ENCODE results near the gene FAAP20.

The FAAP20 gene

GRCh38 chr1:2215909-2216766 lies 21.6 kb upstream of the FAAP20 start:
- Histone ChIP-seq H3K9me2 (replicated peaks; ENCODE audit: insufficient read depth, low read length) (no peaks in the 10 kb centered on the region), H3K36me3 (ENCODE audit: low read length) (no peaks in the 10 kb centered on the region), H4K20me1 (ENCODE audit: low read depth, low read length) (no peaks in the 10 kb centered on the region), H3K4me2 (ENCODE audit: low read depth, low read length, poor library complexity, severe bottlenecking) (no peak overlapping the region), H3K4me3 (ENCODE audit: insufficient read depth, low read length, poor library complexity, severe bottlenecking) (no peak overlapping the region), H3K9me3 (ENCODE audit: insufficient read depth, low read length) (no peaks in the 10 kb centered on the region), H3K79me2 (ENCODE audit: insufficient read depth, low read length) (no peaks in the 10 kb centered on the region), H3K27ac (ENCODE audit: low read depth, low read length) (no peak overlapping the region), H2AFZ (ENCODE audit: low read depth, low read length, severe bottlenecking) (no peak overlapping the region), H3F3A (ENCODE audit: insufficient read depth) (no peaks in the 10 kb centered on the region), H3K27me3 (ENCODE audit: low read length) (no peaks in the 10 kb centered on the region), H3K9ac (ENCODE audit: low read length) (no peak overlapping the region)
- TF ChIP-seq EZH2phosphoT487 (conservative IDR thresholded peaks at IDR 0.05; ENCODE audit: low read length) (no peak), CTCF (IDR thresholded peaks at IDR 0.05; ENCODE audit: insufficient read depth, low read length, poor library complexity, severe bottlenecking) (no peak)

GRCh38 chr1:2215329-2215728 lies 20.8 kb upstream of the FAAP20 start:
- no peak for TF ChIP-seq EZH2phosphoT487 (conservative IDR thresholded peaks at IDR 0.05; ENCODE audit: low read length)
- TF ChIP-seq CTCF (IDR thresholded peaks at IDR 0.05; ENCODE audit: insufficient read depth, low read length, poor library complexity, severe bottlenecking) = no peak
- H3K9ac ChIP-seq (ENCODE audit: low read length) = no peak overlapping the region
- no peak overlapping the region for H3K27ac ChIP-seq (ENCODE audit: low read depth, low read length)
- H3K79me2 ChIP-seq (ENCODE audit: insufficient read depth, low read length) = no peaks in the 10 kb centered on the region
- H4K20me1 ChIP-seq (ENCODE audit: low read depth, low read length) = no peaks in the 10 kb centered on the region
- no peak overlapping the region for H2AFZ ChIP-seq (ENCODE audit: low read depth, low read length, severe bottlenecking)
- H3K4me2 ChIP-seq (ENCODE audit: low read depth, low read length, poor library complexity, severe bottlenecking) = no peak overlapping the region
- H3K4me3 ChIP-seq (ENCODE audit: insufficient read depth, low read length, poor library complexity, severe bottlenecking) = no peak overlapping the region
- H3K36me3 ChIP-seq (ENCODE audit: low read length) = no peaks in the 10 kb centered on the region
- no peaks in the 10 kb centered on the region for H3F3A ChIP-seq (ENCODE audit: insufficient read depth)
- H3K27me3 ChIP-seq (ENCODE audit: low read length) = no peaks in the 10 kb centered on the region
- no peaks in the 10 kb centered on the region for H3K9me3 ChIP-seq (ENCODE audit: insufficient read depth, low read length)
- H3K9me2 ChIP-seq (replicated peaks; ENCODE audit: insufficient read depth, low read length) = no peaks in the 10 kb centered on the region

GRCh38 chr1:2214541-2215241 lies 20.1 kb upstream of the FAAP20 start:
- Histone ChIP-seq H3K27ac (ENCODE audit: low read depth, low read length) (no peak overlapping the region), H3F3A (ENCODE audit: insufficient read depth) (no peaks in the 10 kb centered on the region), H3K9me3 (ENCODE audit: insufficient read depth, low read length) (no peaks in the 10 kb centered on the region), H3K9me2 (replicated peaks; ENCODE audit: insufficient read depth, low read length) (no peaks in the 10 kb centered on the region), H3K27me3 (ENCODE audit: low read length) (no peaks in the 10 kb centered on the region), H3K79me2 (ENCODE audit: insufficient read depth, low read length) (no peaks in the 10 kb centered on the region), H2AFZ (ENCODE audit: low read depth, low read length, severe bottlenecking) (no peak overlapping the region), H3K4me3 (ENCODE audit: insufficient read depth, low read length, poor library complexity, severe bottlenecking) (no peak overlapping the region), H4K20me1 (ENCODE audit: low read depth, low read length) (no peaks in the 10 kb centered on the region), H3K4me2 (ENCODE audit: low read depth, low read length, poor library complexity, severe bottlenecking) (no peak overlapping the region), H3K9ac (ENCODE audit: low read length) (no peak overlapping the region), H3K36me3 (ENCODE audit: low read length) (no peaks in the 10 kb centered on the region)
- TF ChIP-seq EZH2phosphoT487 (conservative IDR thresholded peaks at IDR 0.05; ENCODE audit: low read length) (no peak), CTCF (IDR thresholded peaks at IDR 0.05; ENCODE audit: insufficient read depth, low read length, poor library complexity, severe bottlenecking) (no peak)
